ENCODE measurements around the gene LAIR2.

Gene LAIR2

DNA sequence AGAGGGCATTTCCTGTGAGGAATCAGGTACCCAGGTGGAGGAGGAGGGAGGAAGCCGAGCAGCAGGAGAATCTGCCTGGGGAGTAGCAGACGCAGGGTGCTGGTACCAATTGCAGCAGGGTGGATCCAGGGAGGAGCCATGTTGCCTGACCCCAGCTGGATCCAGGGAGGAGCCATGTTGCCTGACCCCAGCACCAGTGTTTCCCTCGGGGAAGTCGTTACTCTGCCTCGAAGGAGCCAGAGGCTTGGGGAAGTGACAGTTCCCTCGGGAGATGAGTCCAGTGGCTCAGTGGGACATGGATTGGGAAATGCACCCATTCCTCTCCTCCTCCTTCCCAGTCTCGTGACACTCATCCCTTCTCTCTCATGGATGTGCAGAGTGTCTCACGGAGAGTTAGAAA, 31.5 kb downstream of the LAIR2 start:
- DNase-seq (ENCODE audit: low read depth in 2 of 2, low spot score in 1 of 2), result no peak

DNA sequence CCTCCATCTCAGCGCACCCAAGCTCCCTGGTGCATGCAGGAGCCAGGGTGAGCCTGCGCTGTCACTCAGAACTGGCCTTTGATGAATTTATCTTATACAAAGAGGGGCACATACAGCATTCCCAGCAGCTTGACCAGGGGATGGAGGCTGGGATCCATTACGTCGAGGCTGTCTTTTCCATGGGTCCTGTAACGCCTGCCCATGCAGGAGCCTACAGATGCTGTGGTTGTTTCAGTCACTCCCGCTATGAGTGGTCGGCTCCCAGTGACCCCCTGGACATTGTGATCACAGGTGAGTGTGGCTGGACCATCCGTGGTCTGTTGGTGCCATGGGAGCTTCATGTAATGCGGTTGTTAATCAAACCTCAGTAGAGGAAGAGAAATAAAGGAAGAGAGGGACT, 33.0 kb downstream of the LAIR2 start:
- no peak for DNase-seq (ENCODE audit: low read depth in 2 of 2, low spot score in 1 of 2)

DNA sequence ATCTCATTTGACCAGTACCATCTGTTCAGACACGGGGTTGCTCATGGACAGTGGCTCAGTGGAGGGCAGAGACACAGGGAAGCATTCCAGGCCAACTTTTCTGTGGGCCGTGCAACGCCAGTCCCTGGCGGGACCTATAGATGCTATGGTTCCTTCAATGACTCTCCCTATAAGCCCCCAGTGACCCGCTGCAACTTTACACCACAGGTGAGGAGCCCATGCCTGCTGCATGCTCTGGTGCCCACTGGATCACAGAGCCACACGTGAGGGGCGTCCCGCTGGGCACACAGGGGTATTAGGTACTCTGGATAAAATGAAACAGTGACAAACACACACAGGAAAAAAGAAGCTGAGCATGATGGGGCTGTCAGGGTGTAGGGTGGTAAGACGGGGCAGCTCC, 34.3 kb downstream of the LAIR2 start:
- no peak for DNase-seq (ENCODE audit: low read depth in 2 of 2, low spot score in 1 of 2)

DNA sequence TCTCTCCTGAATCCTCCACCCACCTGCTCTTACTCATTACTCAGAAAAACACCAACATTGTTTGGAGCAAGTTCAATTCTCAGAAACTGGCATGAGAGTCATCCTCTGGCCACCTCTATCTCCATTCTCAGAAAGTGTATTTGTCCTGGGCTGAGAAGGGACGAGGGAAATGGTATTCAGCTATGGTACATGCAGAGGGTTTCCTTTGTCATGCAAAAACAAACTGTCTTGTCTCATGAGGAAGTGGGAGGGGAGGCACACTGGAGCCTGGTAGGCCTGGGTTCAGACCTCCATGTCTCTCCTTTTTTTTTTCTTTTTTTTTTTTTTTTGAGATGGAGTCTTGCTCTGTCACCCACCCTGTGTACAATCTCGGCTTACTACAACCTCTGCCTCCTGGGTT, 39.1 kb downstream of the LAIR2 start:
- DNase-seq (ENCODE audit: low read depth in 2 of 2, low spot score in 1 of 2), result no peak

DNA sequence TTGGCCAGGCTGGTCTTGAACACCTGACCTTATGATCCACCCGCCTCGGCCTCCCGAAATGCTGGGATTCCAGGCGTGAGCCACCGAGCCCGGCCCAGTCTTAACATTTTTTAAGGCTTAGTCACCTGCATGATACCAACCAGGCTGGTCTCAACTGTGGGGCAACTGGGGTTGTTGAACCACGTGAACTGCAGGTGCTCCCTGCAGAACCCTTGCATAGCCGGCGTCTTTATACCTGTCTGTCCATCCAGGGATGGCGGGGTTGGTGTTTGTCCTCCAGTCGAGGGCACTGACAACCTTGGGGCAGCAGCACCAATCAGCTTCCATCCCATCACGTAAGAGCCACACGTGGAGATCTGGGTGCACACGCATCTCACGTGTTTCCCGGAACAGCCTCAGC, 46.2 kb downstream of the LAIR2 start:
- no peak for DNase-seq (ENCODE audit: low read depth in 2 of 2, low spot score in 1 of 2)

DNA sequence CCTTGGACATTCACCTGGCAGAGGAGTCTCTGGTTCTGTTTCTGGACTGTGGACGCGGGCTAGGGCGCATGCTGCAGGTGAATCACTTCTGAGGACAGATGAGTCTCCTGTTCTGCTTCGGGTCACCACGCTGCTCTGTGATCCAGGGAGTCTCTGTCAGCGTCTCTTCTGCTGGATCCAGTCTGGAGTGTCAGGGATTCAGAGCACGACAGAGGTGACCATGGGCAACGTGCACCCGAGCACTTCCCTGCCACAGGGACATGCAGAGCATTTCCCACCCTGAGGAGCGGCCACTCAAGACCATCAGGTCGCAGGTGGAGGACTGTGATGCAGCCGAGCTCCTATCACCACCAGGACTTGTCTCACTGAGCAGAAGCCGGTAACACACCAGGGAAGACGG, 46.6 kb downstream of the LAIR2 start:
- no peak for DNase-seq (ENCODE audit: low read depth in 2 of 2, low spot score in 1 of 2)

DNA sequence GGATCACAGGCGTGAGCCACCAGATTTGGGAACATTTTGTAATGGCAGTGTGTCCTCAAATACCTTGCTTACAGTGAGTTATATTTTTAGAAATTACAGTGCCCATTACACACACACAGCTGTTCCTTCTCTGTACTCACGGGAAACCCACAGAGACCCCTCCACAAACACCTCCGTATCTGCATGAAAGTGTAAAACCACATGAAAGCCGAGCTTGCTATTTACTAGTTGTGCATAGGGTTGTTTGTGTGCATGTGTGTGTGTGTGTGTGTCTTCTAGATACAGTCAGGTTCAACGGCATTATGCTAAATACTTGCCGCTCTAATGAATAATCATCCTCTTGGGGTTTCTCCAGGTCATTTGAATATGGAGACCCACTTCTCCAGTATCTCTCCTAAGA, 48.7 kb downstream of the LAIR2 start:
- peak; percentile 5 to 18 for DNase-seq (ENCODE audit: low read depth in 2 of 2, low spot score in 1 of 2)

DNA sequence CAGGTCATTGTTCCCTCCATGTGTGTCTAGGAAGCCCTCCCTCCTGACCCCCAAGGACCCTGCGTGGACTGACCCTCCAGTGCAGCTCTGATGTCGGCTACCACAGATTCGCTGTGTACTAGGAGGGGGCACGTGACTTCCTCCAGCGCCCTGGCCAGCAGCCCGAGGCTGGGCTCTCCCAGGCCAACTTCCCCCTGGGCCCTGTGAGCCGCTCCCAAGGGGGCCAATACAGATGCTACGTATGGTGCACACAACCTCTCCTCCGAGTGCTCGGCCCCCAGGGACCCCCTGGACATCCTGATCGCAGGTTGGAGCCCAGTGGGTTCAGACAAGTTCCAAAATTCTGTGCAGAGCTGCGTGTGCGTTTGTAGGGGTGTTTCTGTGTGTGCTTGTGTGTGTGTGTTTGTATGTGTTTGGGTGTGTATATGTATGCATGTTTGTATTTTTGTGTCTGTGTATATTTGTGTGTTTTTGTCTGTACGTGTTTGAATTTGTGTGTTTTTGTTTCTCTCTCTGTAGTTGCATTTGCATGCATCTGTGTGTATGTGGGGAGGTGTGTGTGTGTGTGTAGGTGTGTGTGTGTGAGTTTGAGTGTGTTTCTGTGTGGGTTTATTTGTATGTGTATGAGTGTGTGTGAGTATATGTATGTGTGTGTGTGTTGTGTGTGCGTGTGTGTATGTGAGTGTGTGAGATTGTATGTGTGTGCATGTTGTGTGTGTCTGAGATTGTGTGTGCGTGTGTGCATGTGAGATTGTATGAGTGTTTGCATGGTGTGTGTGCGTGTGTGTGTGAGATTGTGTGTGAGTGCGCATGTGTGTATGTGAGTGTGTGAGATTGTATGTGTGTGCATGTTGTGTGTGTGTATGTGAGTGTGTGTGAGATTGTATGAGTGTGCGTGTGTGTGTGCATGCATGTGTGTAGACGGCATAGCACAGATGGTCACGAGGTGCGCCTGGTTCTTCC, 49.6 kb downstream of the LAIR2 start:
- DNase-seq (ENCODE audit: low read depth in 2 of 2, low spot score in 1 of 2), result no peak

DNA sequence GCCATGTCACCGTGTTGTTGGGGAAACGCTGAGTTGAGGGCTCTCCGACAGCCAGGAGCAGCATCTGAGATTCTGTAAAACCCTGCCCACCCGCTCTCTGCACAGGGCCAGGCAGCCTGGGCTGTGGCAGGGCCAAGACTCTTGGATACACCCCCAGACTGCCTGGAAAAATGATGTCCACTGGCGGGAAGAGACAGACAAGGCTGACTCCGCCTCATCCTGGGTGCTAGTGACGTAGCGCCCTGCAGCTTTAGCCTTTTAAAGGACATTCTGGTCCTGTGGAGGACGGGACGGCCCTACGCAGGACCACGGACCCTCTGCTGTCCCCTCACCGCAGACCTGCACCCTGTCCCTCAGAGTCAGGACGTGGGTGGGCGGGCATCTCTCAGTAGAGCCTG, 50.3 kb downstream of the LAIR2 start:
- DNase-seq (ENCODE audit: low read depth in 2 of 2, low spot score in 1 of 2), result no peak

DNA sequence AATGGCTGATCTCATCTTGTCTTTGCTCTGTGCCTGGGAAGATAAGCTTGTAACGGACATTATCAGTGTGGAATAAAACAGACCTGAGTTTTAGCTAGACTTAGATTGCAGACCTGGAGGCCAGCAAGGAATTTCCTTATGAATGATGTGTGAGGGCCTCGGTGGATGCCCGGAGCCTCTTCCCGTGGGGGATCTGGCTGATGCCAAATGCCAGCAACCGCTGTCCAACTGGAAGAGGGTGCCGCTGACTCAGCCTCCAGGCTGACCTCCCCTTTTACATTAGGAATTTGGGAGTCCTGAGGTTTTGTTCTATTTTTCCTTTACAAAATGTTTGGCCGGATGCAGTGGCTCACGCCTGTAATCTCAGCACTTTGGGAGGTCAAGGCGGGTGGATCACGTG, 51.4 kb downstream of the LAIR2 start:
- no peak for DNase-seq (ENCODE audit: low read depth in 2 of 2, low spot score in 1 of 2)

DNA sequence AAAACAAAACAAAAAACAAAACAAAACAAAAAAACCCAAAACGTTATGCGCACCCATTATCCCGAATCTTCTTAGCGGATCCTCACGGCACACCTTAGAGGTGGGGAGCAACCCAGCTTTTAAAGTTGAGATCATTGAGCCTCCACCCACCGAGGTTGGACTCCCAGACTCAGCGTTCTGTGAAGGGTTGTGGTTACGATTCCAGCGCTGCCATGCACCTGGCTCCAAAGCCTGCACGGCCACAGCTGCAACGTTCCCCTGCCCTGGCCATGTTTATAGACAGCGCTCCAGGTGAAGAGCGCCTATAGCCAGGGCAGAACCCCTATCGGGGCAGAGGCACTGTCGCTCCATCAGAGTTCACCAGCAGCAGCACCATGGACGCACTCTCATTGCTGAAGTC, 52.3 kb downstream of the LAIR2 start:
- DNase-seq (ENCODE audit: low read depth in 2 of 2, low spot score in 1 of 2), result no peak

DNA sequence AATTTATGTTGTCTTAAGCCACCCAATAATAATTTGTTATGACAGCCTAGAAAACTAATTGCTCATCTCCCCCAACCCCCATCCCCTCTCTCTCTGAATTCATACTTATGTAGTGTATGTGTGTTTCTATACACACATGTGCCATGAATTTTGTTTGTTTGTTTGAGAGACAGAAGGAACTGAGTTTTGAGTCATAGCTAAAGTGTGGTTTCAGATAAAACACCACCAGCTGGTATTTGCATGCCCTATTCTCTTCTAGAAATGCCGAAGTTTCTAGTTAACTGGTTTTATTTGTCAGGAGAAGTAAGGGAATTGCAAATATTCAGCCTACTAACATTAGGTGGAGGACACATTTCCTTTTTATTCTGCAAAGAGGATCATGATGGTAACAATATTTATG, 53.6 kb downstream of the LAIR2 start:
- no peak for DNase-seq (ENCODE audit: low read depth in 2 of 2, low spot score in 1 of 2)

DNA sequence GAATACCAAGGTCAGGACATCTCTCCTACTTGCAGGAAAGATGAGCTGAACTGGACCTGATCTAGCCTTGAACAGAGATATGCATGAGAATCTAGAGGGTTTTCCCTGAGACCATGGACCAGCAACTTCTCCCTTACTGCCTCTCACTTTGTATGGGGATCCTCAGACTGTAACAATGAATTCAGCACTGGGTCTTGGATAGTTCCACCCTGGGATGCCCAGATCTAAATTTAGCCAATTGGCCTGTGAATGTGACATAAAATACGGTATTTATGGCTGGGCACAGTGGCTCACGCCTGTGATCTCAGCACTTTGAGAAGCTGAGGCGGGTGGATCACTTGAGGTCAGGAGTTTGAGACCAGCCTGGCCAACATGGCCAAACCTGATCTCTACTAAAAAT, 55.7 kb downstream of the LAIR2 start:
- DNase-seq (ENCODE audit: low read depth in 2 of 2, low spot score in 1 of 2), result no peak

All from stimulated activated CD8-positive, alpha-beta memory T cell treated with anti-CD3 and anti-CD28 coated beads, Interleukin-4, amount 100 ng/mL, for 1 hour (primary cell).